NCI-H146 (cell line): ENCODE results near the gene LILRA5.
"Not testable (repeated sequence)": the region's sequence is repeated elsewhere in the genome, so short reads cannot be mapped to it uniquely, and the experiment has no call there.

Experiments
- DNase-seq: peaks from one replicate; lab custom pipeline; 2025; lab: John Stamatoyannopoulos, UW

The LILRA5 gene

GRCh38 chr19:54312436-54313377 lies at the start of gene LILRA5:
LILRA5 (minus strand) TSS chr19:54313166; CDS start chr19:54313019, 147 bp downstream.
- no peak for DNase-seq

GRCh38 chr19:54361680-54362422 lies 48.9 kb upstream of the LILRA5 start:
- not testable (repeated sequence) for DNase-seq

GRCh38 chr19:54359149-54359820 lies 46.3 kb upstream of the LILRA5 start:
- not testable (repeated sequence) for DNase-seq

- DNase-seq = no peak
These were observed 44.4 kb upstream of the LILRA5 start for GRCh38 chr19:54357381-54357780.

GRCh38 chr19:54356444-54357056 lies 43.6 kb upstream of the LILRA5 start:
- no peak for DNase-seq

- no peak for DNase-seq
These were observed 42.7 kb upstream of the LILRA5 start for GRCh38 chr19:54355675-54356074.

- DNase-seq = no peak
These were observed 41.8 kb upstream of the LILRA5 start for GRCh38 chr19:54354761-54355160.

GRCh38 chr19:54352546-54352945 lies 39.6 kb upstream of the LILRA5 start:
- no peak for DNase-seq

GRCh38 chr19:54352041-54352440 lies 39.1 kb upstream of the LILRA5 start:
- DNase-seq = no peak

- no peak for DNase-seq
These were observed 38.5 kb upstream of the LILRA5 start for GRCh38 chr19:54351474-54351873.

- no peak for DNase-seq
These were observed 33.0 kb upstream of the LILRA5 start for GRCh38 chr19:54345938-54346386.

- no peak for DNase-seq
These were observed 30.9 kb upstream of the LILRA5 start for GRCh38 chr19:54343868-54344267.

GRCh38 chr19:54341295-54341694 lies 28.3 kb upstream of the LILRA5 start:
- no peak for DNase-seq

GRCh38 chr19:54339646-54340358 lies 26.8 kb upstream of the LILRA5 start:
- DNase-seq = no peak

- DNase-seq = no peak
These were observed 25.6 kb upstream of the LILRA5 start for GRCh38 chr19:54338521-54338920.

- DNase-seq = no peak
These were observed 24.9 kb upstream of the LILRA5 start for GRCh38 chr19:54337858-54338230.

- no peak for DNase-seq
These were observed 24.2 kb upstream of the LILRA5 start for GRCh38 chr19:54336893-54337857.

GRCh38 chr19:54335979-54336892 lies 23.3 kb upstream of the LILRA5 start:
- DNase-seq = no peak

GRCh38 chr19:54335164-54335563 lies 22.2 kb upstream of the LILRA5 start:
- no peak for DNase-seq
